PFSK-1 (cell line): ENCODE measurements around the gene TRRAP.

Experiments
- FOXP2 ChIP-seq: optimal IDR thresholded peaks from 2 replicates; pipeline ENCODE3; 2011; ENCODE audit warnings: borderline replicate concordance, control low read depth, inconsistent platforms; ENCODE audit not compliant: insufficient read depth; ENCODE audit errors: extremely low read length, extremely low read depth
- POLR2AphosphoS5 ChIP-seq: IDR thresholded peaks from 2 replicates; pipeline ENCODE4 v1.6.1; 2012; ENCODE audit warnings: low read depth, mild to moderate bottlenecking, control low read depth, low read length, moderate library complexity
- REST ChIP-seq, 2 experiments: IDR thresholded peaks; 2 replicates each; pipeline versions ENCODE4 v1.6.1 to v1.8.0; 2011 to 2012; ENCODE audit warnings: low read depth in 2 of 2, low read length in 2 of 2, control low read depth in 1 of 2, inconsistent platforms in 1 of 2, mild to moderate bottlenecking in 1 of 2, moderate library complexity in 1 of 2; ENCODE audit not compliant: insufficient read depth in 1 of 2
- SIN3A ChIP-seq: IDR thresholded peaks from 2 replicates; pipeline ENCODE4 v1.6.1; 2012; ENCODE audit warnings: mild to moderate bottlenecking, low read length, moderate library complexity, borderline replicate concordance; ENCODE audit not compliant: insufficient read depth
- TAF1 ChIP-seq: IDR thresholded peaks from 2 replicates; pipeline ENCODE4 v1.6.1; 2012; ENCODE audit warnings: low read length, control low read depth, borderline replicate concordance; ENCODE audit not compliant: insufficient read depth

The TRRAP gene

GRCh38 chr7:98879979-98880315, 1.6 kb downstream of the TRRAP start:
- TF ChIP-seq FOXP2 (no peak), TAF1 (no peak), REST (IDR thresholded peaks at IDR 0.05; ENCODE audit: insufficient read depth in 1 of 2, low read depth in 2 of 2, low read length in 2 of 2) (no peak), SIN3A (no peak), POLR2AphosphoS5 (no peak)

GRCh38 chr7:98880485-98880884, 2.2 kb downstream of the TRRAP start:
- TF ChIP-seq FOXP2 (no peak), POLR2AphosphoS5 (no peak), SIN3A (no peak), REST (IDR thresholded peaks at IDR 0.05; ENCODE audit: insufficient read depth in 1 of 2, low read depth in 2 of 2, low read length in 2 of 2) (no peak), TAF1 (no peak)

GRCh38 chr7:98881561-98882315, 3.4 kb downstream of the TRRAP start:
- TF ChIP-seq FOXP2 (no peak), SIN3A (no peak), POLR2AphosphoS5 (no peak), TAF1 (no peak), REST (IDR thresholded peaks at IDR 0.05; ENCODE audit: insufficient read depth in 1 of 2, low read depth in 2 of 2, low read length in 2 of 2) (no peak)

- TF ChIP-seq TAF1: no peak
- no peak for TF ChIP-seq REST (IDR thresholded peaks at IDR 0.05; ENCODE audit: insufficient read depth in 1 of 2, low read depth in 2 of 2, low read length in 2 of 2)
- TF ChIP-seq SIN3A: no peak
Measured at GRCh38 chr7:98884416-98884815, 6.1 kb downstream of the TRRAP start.

- TF ChIP-seq POLR2AphosphoS5 (no peak), SIN3A (no peak), FOXP2 (no peak), REST (IDR thresholded peaks at IDR 0.05; ENCODE audit: insufficient read depth in 1 of 2, low read depth in 2 of 2, low read length in 2 of 2) (no peak), TAF1 (no peak)
Measured at GRCh38 chr7:98887038-98887437, 8.7 kb downstream of the TRRAP start.
